ENCODE results near the gene DDIAS.
"Not testable (repeated sequence)": the region's sequence is repeated elsewhere in the genome, so short reads cannot be mapped to it uniquely, and the experiment has no call there.

DNA sequence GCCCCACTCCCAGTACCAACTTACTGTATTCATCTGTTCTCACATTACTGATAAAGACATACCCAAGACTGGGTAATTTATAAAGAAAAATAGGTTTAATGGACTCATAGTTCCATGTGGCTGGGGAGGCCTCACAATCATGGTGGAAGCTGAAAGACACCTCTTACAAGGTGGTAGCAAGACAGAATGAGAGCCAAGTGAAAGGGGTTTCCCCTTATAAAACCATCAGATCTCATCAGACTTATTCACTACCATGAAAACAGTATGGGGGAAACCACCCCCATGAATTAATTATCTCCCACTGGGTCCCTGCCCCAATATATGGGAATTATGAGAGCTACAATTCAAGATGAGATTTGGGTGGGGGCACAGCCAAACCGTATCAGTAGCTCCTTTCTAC, 43.5 kb downstream of the DDIAS start:
- TF ChIP-seq, protein P1, sequence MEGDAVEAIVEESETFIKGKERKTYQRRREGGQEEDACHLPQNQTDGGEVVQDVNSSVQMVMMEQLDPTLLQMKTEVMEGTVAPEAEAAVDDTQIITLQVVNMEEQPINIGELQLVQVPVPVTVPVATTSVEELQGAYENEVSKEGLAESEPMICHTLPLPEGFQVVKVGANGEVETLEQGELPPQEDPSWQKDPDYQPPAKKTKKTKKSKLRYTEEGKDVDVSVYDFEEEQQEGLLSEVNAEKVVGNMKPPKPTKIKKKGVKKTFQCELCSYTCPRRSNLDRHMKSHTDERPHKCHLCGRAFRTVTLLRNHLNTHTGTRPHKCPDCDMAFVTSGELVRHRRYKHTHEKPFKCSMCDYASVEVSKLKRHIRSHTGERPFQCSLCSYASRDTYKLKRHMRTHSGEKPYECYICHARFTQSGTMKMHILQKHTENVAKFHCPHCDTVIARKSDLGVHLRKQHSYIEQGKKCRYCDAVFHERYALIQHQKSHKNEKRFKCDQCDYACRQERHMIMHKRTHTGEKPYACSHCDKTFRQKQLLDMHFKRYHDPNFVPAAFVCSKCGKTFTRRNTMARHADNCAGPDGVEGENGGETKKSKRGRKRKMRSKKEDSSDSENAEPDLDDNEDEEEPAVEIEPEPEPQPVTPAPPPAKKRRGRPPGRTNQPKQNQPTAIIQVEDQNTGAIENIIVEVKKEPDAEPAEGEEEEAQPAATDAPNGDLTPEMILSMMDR (conservative IDR thresholded peaks at IDR 0.05), result not testable (repeated sequence)
- TF ChIP-seq EZH2 (IDR thresholded peaks at IDR 0.05; ENCODE audit: low read depth), result not testable (repeated sequence)

Data from PC-9 (cell line).